Measurements from ENCODE around the gene CS.
"Not testable (repeated sequence)": the region's sequence is repeated elsewhere in the genome, so short reads cannot be mapped to it uniquely, and the experiment has no call there.

Gene CS

DNA sequence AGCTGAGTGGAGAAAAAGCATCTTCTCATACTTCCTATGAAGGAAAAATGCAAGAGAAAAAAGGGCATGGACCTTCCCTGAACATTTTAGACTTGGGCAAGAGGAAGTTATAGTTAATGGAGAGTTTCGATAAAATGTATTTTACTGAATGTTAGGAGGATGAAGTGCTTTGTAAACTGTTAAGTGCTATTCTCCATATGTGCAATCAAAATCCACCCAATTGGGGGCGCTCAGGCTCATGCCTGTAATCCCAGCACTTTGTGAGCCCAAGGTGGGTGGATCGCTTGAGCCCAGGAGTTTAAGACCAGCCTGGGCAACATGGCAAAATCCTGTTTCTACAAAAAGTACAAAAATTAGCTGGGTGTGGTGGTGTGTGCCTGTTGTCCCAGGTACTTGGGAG is 17.5 kb upstream of the CS start:
- no peak for DNase-seq

DNA sequence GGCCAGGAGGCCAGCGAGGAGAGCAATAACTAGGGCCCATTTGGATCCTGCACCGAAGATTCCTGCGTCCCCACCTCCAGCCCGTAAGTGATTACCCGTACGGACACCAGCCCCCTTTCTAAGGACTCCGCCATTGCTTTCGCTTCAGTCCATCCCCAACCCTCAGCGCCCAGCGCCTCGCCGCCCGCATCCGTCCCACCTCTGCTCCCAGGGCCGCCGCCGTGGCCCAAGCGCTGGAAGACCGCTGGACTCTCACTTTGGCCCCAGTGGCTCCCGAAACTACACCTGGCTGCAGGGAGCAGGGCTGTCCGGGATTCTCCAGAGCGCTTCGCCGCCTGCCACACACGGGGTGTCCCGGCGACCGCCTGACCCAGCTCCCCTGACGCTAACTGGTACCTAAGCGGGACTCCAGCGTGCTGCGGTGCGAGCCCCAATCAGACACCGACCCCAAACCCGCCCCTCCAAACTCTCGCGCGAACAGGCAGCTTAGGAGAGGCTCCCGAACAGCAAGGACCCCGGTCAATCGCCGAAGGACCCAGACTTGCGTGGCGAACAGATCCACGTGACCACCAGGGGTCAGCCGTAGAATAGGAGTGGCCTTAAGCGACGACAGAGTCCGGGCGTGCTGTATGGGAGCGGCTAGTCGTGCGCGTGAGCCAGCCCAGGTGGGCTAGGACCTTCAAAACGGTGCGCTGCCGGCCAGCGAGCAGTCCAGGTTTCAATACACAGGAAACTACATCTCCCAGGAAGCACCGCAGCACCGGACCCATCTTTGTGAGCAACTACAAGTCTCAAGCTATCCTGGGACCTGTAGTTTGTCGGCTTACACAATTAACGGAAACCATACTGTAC is 15.7 kb upstream of the CS start, which contains the start of gene CNPY2:
CNPY2 (minus strand) TSS at position 367 of the 852 bp plus-strand sequence. CDS start 771 bp downstream, outside the sequence.
- peak; percentile 95 for DNase-seq

DNA sequence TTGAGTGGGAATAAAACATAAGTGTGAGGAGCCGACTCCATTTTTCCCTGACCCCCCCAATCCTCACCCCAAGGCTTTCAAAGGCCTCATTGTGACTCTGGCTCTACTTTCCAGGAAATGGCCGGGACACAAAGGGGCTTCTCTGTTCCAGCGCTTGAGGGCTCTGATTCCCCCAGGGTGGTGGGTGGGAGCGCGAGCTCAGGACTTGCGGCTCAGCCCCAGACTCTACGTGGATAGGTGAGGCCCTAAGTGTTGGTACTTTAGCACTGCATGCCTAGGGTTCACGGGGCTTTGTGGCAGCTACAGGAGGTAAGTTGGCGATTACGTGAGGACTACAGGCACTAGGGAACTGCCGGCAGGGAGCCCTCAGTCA is 15.1 kb upstream of the CS start:
- no peak for DNase-seq

DNA sequence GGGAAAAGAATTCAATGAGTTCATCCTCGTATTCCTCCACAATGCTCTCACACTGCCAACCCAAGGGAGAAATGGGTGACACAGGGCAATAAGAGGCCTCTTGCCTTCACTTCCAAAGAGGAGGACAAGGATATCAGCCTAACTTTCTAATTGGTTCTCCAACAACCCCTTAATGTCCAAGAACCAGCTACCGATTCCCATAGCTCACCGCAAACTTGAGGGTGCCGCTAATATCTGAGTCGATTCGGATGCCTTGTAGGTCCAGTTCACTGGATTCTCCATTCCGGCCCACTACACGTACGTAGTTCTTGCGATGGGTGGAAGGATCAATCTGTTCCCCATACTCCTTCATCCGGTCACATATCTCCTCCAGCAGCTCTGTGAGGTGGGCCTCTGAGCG is 10.9 kb upstream of the CS start:
- DNase-seq: no peak

DNA sequence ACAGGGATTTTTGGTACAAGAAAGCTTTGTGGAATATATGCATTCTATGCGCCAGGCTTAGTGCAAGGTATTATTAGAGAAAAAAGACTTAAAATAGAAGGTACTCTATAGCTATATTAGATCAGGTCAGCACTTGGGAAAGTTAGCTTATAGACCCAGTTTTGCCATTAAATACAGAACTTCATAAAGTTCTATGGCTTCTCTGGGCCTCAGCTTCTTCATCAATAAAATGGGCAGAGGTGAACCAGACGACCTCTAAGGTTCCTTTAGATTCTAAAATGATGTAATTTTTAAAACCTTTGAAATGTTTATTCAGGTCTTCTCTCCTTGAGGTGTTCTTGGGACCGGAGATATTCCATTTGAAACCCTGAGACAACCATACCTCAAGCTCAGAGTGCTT is 8.6 kb upstream of the CS start:
- DNase-seq: no peak

DNA sequence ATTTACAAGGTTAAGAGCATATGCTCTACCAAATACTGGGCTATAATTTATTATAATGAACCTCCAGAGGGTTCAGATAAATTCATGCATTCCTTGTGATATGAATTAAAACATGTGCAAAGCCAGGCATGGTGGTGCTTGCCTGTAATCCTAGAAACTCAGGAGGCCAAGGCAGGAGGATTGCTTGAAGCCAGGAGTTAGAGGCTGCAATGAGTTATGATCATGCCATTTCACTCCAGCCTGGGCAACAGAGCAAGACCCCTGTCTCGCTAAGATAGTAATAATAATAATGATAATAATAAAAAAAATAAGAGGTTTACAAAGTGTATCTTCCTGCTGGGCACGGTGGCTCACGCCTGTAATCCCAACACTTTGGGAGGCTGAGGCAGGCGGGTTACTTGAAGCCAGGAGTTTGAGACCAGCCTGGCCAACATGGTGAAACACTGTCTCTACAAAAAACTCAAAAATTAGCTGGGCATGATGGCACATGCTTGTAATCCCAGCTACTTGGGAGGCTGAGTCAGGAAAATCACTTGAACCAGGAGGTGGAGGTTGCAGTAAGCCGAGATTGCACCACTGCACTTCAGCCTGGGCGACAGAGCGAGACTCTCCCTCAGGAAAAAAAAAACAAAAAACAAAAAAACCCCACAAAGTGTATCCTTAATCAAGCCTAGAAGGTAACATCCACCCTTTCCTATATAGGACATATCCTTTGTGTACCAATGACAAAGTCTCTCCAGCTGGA is 7.3 kb upstream of the CS start:
- no peak for DNase-seq

DNA sequence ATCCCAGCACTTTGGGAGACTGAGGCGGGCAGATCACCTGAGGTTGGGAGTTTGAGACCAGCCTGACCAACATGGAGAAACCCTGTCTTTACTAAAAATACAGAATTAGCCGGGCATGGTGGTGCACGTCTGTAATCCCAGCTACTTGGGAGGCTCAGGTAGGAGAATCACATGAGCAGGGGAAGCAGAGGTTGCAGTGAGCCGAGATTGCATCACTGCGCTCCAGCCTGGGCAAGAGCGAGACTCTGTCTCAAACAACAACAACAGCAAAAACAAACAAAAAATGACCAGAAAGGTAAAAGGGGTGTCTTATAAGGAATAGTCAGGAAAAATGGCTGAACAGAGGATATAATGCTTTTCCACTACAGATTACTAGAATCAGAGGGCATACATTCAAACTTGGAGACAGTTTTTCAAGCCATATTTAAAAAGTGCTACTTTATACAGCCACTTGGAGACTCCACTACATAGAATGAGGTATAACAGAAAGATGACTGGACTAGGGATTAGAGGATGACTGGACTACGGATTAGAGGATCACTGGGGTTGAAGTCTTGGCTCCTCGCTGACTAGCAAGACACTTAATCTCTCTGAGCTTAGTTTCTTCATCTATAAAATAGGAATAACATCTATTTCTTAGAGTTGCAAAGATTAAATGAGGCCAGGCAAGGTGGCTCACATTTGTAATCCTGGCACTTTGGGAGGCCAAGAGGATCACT is 4.9 kb upstream of the CS start:
- no peak for DNase-seq

DNA sequence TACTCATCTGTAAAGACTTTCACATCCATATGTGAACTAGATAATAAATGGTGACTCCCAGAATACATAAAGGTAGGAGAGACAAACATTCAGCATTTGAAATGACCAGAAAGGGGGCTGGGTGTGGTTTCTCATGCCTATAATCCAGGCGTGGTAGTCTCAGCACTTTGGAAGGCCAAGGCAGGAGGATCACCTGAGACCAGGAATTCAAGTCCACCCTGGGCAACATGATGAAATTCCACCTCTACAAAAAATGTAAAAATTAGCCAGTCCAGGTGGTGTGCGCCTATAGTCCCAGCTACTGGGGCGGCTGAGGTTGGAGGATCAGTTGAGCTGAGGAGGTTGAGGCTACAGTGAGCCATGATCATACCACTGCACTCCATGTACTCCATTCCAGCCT is 4.1 kb upstream of the CS start:
- no peak for DNase-seq

DNA sequence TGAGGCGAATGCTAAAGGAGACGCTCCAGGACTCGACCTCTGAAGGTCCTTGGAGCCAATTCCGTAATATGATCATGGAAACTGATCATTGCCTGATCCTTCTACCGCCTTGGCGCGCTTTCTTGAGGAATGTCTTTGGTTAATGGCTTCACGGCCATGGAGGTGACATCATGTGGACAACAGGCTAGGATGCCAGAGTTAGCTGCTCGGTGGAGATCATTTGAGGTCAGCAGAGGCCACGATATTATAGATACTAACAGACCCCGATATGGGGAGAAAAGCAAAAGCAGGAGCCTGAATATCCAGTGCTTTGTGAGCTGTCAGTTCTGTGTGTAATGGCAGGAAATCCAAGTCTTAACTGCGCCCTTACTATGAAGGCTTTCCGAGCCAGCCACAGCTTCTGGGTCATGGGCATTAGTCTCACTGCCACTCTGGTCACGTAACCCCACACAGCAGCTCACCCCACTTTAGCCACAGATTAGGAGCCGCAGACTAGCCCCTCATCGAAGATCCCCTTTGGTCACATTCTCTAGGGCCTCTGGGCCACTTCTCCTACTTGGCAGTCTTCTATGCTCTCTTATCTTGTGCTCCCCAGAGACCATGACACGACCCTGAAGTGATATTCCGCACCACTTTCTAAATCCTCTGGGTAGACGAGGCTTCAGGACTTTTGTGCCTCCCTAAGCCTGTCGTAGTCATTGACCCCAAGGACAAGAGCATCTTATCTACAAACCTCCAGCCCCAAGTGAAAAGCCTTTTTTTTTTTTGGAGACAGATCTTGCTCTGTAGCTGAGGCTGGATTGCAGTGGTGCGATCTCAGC is 724 bp upstream of the CS start:
- no peak for DNase-seq

DNA sequence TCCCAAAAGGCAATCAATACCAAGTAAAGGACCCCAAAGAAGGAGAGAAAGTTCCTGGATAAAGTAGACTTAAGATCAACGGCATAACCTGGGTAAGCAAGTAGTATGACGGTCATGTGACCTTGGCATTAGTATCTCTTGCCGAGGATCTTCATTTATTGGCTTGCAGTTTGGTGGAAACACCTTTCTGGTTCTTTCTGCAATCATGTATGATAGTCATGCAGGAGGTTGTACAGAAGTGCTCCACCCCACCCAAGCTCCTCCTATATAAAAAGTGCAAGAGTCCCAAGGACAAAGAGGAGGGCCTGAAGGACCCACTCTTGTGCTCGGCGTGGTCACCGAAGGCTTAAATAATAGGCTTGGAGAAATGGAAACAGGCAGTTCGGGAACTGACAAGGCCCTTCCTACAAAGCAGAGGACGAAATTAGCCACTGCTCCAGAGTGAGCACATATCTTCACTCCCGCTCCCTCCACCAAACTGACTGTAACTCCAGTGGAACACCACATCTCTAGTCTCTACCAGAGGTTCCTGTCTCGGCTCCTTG is 750 bp downstream of the CS start:
- no peak for DNase-seq

DNA sequence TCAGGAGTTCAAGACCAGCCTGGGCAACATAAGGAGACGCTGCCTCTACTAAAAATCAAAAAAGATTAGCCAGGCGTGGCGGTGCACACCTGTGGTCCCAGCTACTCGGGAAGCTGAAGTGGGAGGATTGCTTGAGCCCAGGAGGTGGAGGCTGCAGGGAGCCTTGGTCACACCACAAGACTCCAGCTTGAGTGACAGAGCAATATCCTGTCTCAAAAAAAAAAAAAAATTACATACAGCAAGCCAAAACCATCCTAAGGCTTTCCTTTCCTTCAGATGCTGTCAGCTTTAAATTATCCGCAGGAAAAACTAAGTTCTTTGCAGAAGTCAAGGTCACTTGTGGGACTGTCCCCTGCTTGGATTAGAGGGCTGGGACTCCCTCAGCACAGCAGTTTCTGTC is 1.3 kb downstream of the CS start:
- no peak for DNase-seq

DNA sequence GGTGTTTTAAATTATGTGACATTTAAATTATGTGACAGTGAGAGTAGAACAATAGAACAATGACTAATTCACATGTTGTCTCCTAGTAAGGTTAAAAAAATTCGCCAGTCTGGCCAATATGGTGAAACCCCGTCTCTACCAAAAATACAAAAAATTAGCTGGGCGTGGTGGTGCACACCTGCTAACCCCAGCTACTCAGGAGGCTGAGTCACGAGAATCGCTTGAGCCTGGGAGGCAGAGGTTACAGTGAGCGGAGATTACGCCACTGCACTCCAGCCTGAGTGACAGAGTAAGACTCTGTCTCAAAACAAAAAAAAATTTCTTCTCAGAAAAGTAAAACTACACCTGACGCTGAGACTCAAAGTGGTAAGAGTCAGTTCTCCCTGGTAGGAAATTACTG is 2.7 kb downstream of the CS start:
- DNase-seq: no peak

DNA sequence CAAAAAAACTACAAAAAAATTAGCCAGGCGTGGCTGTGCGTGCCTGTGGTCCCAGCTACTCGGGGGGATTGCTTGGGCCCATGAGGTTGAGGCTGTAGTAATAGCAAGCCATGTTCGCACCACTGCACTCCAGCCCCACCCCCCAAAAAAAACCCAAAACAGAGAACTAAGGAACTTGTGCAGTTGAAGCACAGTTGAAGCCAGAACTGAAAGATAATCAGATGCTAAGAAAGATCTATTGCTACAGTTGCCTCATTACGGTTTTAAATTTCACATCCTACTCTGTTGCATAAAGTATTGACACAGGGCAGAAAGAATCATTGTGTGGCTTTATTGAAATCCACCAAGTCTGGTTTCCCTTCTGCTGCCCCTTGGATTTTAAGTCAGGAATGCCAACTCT is 3.8 kb downstream of the CS start:
- no peak for DNase-seq

DNA sequence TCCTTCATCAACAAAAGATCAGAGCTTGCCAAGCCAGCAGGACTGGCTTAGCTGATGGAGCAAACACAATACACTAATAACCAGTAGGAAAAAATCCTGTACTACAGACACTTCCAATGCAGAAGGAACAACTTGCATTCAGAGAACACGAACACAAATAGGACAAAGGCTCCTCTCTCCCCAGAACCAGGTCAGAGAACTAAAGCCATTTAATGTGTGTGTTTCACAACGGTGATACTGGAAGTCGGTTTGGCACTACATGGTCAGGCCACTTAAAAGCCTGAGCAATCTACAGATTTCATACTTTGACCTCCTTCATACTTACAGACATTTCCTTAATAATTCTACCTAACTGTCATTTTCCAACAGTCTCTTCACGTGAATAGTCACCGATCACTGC is 6.3 kb downstream of the CS start:
- no peak for DNase-seq

DNA sequence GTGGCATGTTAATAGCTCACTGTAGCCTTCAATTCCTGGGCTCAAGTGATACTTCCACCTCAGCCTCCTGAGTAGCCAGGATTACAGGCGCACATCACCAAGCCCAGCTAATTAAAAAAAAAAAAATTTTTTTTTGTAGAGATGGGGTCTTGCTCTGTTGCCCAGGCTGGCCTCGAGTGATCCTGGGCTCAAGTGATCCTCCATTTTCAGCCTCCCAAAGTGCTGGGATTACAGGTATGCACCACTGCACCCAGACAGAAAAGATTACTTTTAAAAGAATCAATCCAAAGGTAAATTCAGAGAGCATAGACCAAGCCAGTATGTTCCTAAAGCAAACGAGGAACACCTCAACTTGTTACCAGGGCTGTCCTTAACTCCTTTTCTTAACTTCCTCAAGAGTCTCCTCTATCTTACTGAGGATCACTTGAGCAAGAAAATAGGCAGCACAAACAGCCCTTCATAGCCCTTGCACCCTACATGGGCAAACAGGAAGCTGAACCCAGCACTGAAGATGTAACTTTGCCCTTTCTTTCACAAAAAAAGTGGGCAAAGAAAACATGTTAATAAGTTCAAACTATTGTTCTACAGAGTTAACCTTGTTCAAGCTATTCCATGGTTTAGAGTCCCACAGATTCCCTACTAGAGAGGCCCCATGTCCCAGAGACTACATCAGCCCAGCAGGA is 11.3 kb downstream of the CS start:
- DNase-seq: no peak

DNA sequence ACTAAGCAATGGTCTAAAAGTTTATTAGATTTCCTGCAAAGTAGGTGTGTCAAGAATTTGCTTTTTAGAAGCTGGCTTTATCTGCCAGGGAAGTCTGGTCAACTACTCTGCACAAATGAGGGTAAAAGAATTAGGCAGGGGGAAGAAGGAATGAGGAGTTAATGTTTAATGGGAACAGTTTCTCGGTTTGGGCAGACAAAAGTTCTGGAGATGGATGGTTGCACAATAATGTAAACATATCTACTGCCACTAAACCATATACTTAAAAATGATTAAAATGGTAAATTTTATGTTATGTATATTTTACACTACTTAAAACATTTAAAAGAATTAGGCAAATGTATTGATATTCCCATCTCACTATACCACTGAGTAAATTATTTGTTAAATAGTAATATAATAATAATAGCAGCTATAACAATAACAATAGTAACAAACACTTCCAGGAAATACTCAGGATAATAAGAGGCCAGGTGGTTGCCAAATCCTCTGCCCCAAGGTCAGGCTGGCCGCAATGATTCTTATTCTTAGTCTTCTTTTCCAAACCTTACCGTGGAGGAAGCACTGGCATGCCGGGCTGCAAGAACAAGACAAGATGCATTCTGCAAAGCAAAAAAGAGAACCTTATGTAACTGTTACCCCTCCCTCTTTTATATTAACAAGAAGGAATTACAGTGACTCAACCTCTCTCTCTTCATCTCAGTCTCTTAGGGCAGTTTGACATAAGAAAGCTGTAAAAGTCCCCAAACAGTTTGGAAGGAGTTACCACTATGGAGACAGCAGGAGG is 13.9 kb downstream of the CS start:
- DNase-seq: no peak

DNA sequence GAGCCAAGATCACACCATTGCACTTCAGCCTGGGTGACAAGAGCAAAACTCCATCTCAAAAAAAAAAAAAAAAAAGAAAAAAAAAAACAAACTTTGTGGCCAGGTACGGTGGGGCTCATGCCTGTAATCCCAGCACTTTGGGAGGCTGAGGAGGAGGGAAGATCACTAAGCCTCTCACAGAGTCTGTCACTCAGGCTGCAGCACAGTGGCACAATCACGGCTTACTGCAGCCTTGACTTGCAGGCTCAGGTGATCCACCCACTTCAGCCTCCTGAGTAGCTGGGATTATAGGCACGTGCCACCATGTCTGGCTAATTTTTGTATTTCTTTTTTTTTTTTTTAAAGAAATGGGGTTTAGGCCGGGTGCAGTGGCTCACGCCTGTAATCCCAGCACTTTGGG is 15.9 kb downstream of the CS start:
- DNase-seq: not testable (repeated sequence)

DNA sequence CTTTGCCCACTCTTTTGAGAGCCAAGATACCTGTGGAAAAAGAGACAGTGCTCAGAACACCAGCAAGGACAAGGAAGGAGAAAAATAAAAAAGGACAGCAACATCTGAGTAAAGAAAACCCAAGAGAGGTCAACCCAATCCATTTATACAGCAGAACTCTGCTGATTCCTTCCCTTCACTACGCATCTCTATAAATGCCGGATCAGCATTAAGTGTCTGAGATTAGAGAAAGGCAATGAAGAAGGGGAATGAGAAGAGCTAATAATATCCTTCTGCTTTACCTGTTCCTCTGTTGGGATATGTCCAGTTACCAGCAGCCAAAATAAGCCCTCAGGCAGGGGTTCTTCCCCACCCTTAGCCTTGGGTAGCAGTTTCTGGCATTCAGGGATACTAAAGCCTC is 17.6 kb downstream of the CS start:
- DNase-seq: no peak

DNA sequence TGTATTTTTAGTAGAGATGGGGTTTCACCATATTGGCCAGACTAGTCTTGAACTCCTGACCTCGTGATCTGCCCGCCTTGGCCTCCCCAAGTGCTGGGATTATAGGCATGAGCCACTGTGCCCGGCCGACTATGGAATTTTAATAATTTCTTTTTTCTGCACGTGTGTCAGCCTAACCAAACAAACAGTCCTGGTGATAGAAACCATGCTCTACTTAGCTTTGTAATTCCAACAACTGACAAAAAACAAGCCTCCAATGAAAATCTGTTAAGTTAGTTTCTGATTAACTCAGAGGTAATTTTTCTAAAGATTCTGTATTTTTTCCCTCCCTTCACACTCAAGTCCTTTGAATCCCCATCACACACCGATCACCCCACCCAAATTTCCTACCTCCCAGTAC is 18.1 kb downstream of the CS start:
- no peak for DNase-seq

DNA sequence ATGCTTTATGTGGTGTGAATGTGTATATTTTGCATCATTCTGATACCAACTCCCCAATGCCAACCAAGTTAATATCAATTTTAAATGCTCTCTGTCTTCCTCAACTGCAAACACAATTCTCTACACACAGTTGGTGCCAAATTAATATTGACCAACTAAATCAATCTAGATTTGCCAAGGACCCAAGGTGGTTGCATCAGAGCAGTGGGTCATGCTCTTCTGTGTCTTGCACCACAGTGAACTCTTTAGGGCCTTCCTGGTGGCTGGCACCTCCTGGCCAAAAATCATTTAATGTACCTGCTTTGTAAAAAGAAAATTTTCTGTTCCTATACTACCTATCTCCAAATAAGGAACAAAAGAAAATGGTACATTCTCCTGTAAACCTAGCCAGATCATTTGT is 19.3 kb downstream of the CS start:
- DNase-seq: no peak

DNA sequence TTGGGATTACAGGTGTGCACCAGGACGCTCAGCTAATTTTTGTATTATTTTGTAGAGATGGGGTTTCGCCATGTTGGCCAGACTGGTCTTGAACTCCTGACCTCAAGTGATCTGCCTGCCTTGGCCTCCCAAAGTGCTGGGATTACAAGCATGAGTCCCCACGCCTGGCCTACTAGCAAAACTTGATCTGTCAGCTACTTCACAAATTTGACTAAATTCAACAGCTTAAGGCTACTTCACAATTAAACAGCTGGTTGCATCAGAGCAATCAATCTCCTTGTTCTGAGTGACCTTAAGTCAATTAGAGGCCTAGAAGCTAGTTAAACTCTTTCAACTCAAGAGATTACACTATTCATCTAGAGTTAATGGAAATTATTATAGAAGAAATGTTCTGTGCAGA is 21.2 kb downstream of the CS start:
- DNase-seq: no peak

Data from NCI-H524 treated with DMSO at 0.1 percent for 48 hours (cell line).